ENCODE data around the gene TMEM40.

DNA sequence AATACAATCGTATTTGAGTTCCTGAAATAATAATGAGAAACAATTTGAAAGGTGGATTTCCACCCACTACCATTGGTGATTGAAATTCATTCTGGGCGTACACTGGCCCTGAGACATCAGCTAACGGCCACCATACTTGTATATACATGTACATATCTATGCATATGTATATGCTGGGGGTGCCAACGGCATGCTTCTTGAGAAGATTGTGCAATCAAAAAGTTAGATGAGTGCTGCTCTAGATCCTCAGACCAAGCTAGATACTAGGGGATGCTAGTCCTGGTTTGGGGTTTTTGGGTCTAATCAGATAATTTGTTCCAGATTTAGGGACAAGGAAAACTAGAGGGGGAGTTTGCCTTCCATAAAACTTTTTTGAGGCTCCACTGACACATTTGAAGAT lies 2.9 kb downstream of the TMEM40 start:
- TF ChIP-seq, protein P1, sequence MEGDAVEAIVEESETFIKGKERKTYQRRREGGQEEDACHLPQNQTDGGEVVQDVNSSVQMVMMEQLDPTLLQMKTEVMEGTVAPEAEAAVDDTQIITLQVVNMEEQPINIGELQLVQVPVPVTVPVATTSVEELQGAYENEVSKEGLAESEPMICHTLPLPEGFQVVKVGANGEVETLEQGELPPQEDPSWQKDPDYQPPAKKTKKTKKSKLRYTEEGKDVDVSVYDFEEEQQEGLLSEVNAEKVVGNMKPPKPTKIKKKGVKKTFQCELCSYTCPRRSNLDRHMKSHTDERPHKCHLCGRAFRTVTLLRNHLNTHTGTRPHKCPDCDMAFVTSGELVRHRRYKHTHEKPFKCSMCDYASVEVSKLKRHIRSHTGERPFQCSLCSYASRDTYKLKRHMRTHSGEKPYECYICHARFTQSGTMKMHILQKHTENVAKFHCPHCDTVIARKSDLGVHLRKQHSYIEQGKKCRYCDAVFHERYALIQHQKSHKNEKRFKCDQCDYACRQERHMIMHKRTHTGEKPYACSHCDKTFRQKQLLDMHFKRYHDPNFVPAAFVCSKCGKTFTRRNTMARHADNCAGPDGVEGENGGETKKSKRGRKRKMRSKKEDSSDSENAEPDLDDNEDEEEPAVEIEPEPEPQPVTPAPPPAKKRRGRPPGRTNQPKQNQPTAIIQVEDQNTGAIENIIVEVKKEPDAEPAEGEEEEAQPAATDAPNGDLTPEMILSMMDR (conservative IDR thresholded peaks at IDR 0.05 in 1 of 2, IDR thresholded peaks at IDR 0.05 in 1 of 2; ENCODE audit: extremely low read depth in 1 of 2, insufficient read depth in 1 of 2, low read depth in 1 of 2, low read length in 2 of 2), result no peak
- no peak for TF ChIP-seq EZH2 (IDR thresholded peaks at IDR 0.05; ENCODE audit: borderline replicate concordance, low read length)
